HG03354 (cell line): ENCODE results near the gene USP28.
"Not testable (repeated sequence)": the region's sequence is repeated elsewhere in the genome, so short reads cannot be mapped to it uniquely, and the experiment has no call there.

ENCODE experiments used
- ATAC-seq: cut with Tn5 transposase; IDR thresholded peaks from one replicate; pipeline ENCODE4 v1.9.1; 2021; ENCODE audit warnings: mild to moderate bottlenecking; ENCODE audit not compliant: unreplicated experiment, poor library complexity, severe bottlenecking

USP28 gene

DNA sequence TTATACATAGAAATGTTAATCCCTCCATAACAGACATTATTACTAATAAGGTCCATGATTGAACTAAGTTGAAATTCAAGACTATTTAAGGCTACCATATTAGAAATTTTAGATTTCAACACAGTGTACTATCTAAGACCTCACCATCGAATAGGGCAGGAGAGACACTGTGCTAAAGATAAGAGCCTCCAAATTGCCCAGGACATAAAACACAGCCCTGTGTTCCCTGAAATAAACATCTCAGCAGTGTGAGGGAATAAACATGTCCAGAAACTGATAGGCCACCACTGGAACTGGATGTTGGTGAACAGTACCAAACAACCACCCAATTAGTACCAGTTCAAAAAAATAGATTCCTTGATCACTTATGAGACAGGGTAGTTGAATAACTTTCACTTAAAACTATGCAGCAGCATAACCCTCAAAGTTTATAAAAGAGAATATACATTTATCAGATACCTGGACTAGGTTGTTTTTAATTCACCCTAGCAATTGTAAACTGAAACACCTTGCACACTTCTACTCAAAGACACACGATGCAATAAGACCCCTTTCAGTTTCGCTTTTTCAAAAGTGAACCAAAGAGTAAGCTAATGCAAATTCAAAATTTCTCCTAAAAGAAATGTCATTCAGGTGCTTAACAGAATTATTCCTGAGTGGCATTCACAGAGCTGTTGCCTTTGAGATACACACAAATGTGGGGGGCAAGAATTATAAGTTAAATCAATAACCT, 34.3 kb downstream of the USP28 start:
- ATAC-seq = peak; percentile 46

DNA sequence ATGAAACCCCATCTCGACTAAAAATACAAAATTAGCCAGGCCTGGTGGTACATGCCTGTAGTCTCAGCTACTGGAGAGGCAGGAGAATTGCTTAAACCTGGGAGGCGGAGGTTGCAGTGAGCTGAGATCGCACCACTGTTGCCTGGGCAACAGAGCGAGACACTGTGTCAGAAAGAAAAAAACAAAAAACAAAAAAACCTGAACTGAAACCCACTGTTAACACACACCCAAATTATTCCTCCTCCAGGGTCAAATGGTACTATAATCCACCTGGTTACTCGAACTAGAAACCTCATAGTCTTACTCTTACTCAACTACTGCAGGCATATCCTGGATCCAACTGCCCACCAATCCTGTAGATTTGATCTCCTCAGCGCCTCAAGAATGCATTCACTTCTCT, 35.5 kb downstream of the USP28 start:
- ATAC-seq = peak; percentile 92

GRCh38 chr11:113838005-113838404, 37.4 kb downstream of the USP28 start:
- ATAC-seq = no peak

- no peak for ATAC-seq
Measured at GRCh38 chr11:113835306-113835705, 40.1 kb downstream of the USP28 start.

DNA sequence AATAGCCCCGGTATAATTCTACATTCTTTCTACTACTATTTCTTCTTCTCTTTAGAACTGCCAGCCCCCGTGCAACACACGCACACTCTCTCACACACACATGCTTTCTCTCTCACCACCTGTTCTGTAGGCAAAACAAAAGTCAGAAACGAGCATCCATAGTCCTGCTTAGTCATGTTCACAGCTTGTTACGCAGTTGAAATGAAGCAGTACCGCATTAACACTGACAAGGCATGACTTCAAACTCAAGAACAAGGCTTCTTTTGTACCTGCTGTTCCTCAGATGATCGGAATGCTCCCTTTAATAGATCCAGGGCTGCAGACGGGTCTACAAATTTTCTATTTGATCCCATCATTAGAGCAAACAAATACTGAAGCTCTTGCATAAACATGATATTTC, 42.2 kb downstream of the USP28 start:
- ATAC-seq = no peak

- ATAC-seq = peak; percentile 97
Measured at GRCh38 chr11:113831314-113831713, 44.1 kb downstream of the USP28 start.

DNA sequence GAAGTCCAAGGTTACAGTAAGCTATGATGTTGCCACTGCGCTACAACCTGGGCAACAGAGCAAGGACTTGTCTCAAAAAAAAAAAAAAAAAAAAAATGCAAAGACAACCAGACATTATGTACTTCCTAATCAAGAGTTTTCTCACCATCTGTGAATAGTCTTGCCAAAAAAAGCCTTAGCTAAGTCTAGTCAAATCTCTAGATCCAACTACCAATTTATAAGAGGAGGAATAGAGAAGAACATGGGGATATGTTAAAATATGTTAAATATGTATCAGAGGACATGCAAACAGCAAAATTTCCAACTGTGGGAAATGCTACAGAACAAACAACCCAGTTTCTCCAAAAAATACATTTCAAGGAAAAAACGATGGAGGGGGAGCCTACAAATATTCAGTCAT, 45.6 kb downstream of the USP28 start:
- no peak for ATAC-seq

DNA sequence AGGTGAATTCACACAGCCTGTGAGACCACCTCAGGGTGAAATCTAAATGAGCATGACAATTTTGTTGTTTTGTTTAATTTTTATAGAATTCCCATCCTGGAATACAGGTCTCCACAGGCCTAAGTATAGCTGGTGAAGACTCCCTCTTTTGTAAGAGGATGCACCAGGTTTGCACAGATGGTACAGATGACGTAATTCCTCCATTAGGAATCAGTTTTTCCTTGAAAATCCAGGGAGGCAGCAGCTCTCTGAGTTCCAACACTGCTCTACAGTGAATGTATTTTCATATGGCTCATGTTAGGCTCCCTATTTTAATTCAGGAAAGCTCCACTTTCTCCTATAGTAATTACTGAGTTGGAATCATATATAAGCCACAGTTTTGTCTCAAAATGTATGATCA, 47.2 kb downstream of the USP28 start:
- no peak for ATAC-seq

DNA sequence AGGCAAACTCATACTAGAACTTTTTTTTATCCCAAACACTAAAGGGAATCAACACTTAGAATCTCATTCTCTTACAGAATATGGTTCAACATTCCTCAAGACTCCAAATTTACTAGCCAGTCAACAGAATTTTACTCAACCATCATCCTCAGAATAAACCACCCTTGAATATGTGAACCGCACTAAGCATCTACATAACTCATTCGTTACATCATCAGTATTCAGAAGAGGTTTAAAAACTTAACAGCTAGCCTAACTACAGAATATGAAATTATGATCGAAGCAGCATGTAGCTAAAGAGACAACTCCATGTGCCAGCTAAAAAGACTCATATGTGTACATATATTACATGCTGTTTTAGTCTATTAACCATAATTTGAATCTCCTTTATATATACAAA, 47.9 kb downstream of the USP28 start:
- no peak for ATAC-seq

- ATAC-seq = no peak
Measured at GRCh38 chr11:113818426-113818825, 56.9 kb downstream of the USP28 start.

GRCh38 chr11:113817626-113818025, 57.7 kb downstream of the USP28 start:
- ATAC-seq = no peak

DNA sequence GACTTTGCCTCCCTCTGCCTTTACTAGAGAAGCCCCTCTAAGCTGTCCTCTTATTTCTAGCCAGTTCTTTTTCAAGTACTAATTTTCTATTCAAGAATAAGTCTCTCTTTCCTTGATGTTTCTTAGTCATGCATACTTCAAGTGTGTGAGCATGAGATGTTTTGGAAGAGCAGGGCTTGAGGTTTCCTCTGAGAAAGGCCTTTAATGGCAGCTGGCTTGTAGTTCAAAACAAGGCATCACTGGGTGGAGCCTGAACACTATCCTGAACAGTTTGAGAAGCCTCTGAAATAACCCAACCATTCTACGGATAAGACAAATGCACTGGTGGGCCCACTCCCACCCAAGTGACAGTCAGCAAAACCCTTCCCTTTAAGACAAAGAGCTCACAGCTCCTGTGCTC, 58.2 kb downstream of the USP28 start:
- no peak for ATAC-seq

DNA sequence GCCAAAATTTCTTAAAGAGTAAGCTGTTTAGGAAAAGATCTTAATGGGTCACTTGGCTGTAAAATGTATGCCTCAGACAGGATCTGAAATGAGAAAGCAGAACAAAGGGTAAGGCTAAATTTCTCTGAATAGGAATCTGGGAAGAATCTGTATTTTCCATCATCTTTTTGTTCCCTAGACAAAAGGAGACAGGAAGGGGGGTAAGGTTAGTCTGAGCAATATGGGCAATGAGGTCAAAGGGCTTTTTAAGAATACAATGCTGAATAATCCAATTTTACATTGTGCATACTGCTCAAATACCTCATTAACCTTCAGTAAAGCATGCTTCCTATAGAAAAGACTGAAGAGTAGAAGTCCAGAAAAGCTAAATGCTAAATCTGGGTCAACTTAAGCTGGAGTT, 61.2 kb downstream of the USP28 start:
- no peak for ATAC-seq

- no peak for ATAC-seq
Measured at GRCh38 chr11:113808931-113809330, 66.4 kb downstream of the USP28 start.

DNA sequence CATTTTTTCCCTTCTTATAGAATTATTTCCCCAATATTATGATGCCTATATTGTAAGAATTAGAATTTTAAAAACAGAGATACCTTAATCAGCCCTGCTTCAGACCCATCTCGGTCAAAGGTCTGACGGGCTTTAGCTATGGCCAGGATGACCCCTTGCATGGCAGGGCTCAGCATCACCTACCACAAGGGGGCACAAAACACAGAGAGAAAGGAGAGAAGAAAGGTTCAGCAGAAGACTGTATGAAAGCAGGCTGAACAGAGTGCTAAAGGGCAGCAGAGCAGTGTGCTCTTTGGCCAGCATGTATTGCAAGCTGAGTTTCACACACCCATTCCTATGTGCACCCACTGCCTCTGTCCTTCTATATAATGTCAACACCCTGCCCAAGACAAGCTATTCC, 69.0 kb downstream of the USP28 start:
- ATAC-seq = peak; percentile 62

DNA sequence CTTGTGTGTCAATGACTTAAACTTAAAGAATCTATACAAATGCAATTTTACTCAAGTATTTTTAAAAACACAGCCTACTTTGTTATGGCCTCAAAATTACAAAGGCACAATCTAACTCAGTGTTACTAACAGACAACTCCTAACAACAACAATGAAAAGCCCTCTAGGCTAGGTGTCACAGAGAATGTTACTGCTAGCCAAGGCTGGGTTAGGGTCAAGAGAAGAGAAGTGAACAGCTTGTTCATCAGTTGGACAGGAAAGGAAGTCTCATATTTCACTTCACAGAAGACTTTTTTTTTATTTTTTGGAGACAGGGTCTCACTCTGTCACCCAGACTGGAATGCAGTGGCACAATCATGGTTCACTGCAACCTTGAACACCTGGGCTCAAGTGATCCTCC, 69.7 kb downstream of the USP28 start:
- no peak for ATAC-seq

GRCh38 chr11:113802621-113803020, 72.8 kb downstream of the USP28 start:
- ATAC-seq = no peak

DNA sequence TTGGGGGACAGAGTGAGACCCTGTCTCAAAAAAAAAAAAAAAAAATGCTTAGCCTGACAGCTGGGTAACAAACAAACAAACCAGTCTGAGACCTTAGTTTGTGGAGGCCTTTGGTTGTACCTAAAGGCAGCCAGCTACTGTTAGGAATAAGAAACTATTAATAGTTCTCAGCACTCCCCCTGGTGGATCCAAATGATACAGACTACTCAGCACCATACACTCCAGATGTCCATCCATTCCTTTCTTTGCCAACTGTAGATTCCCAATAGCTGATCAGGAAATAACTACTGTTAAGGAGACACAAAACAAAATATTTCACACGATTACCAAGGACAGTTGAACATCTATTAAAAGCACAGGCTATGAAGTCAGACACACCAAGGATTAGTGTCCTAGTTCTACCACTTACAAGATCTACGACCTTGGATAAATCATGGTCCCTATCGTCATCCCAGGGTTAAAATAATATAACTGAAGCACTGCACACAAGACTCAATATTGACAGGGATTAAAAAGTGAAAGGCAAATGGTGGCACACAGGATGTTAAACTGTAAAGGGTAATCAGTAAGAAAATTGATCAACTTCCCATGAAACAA, 78.6 kb downstream of the USP28 start:
- ATAC-seq = peak; percentile 85

DNA sequence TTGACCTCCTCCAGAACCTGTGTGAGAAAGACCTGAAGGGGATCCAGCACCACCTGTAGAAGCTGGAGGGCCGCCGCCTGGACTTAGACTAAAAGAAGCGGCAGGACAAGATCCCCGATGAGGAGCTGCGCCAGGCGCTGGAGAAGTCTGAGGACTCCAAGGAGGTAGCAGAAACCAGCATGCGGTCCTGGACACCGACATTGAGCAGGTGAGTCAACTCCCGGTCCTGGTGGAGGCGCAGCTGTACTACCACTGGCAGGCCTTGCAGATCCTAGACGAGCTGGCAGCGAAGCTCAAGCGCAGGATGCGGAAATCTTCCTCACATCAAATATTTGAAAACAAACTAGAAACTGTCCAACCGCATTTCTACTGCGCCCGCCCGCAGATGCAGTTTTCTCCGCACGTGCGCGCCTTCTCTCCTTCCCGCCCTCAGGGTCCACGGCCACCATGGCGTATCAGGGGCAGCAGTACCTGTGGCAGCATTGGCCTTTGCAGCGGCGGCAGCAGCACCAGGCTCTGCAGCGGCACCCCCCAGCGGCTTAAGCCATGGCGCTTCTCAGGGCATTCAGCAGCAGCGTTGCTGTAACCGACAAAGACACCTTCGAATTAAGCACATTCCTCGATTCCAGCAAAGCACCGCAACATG, 85.6 kb downstream of the USP28 start:
- no peak for ATAC-seq

GRCh38 chr11:113789016-113789415, 86.4 kb downstream of the USP28 start:
- not testable (repeated sequence) for ATAC-seq

GRCh38 chr11:113782134-113782533, 93.2 kb downstream of the USP28 start:
- ATAC-seq = no peak
